OCI-M2 (cell line): ENCODE results near the gene TNFAIP8L2.
A peak's percentile ranks its signal among the peaks of the same experiment; 100 is the strongest.
"Not testable (repeated sequence)": the region's sequence is repeated elsewhere in the genome, so short reads cannot be mapped to it uniquely, and the experiment has no call there.

Source experiments
- DNase-seq: peaks from one replicate; lab custom pipeline; 2025; ENCODE audit not compliant: unreplicated experiment; lab: John Stamatoyannopoulos, UW

Gene TNFAIP8L2

GRCh38 chr1:151188667-151189066 is 32.2 kb downstream of the TNFAIP8L2 start:
- not testable (repeated sequence) for DNase-seq

- peak; percentile 52 for DNase-seq
Measured at GRCh38 chr1:151189637-151190445, 33.4 kb downstream of the TNFAIP8L2 start, which contains the start of gene VPS72. VPS72 (minus strand) TSS chr1:151190197; CDS start chr1:151190121, 76 bp downstream.

GRCh38 chr1:151192047-151192446 is 35.6 kb downstream of the TNFAIP8L2 start:
- no peak for DNase-seq

- DNase-seq = no peak
Measured at GRCh38 chr1:151193304-151193703, 36.9 kb downstream of the TNFAIP8L2 start.

- DNase-seq = no peak
Measured at GRCh38 chr1:151193856-151194255, 37.4 kb downstream of the TNFAIP8L2 start.

GRCh38 chr1:151194894-151195594 is 38.6 kb downstream of the TNFAIP8L2 start:
- not testable (repeated sequence) for DNase-seq

- DNase-seq = no peak
Measured at GRCh38 chr1:151196292-151196800, 39.9 kb downstream of the TNFAIP8L2 start.

- DNase-seq = no peak
Measured at GRCh38 chr1:151197863-151198253, 41.4 kb downstream of the TNFAIP8L2 start.

GRCh38 chr1:151198254-151199127 is 42.0 kb downstream of the TNFAIP8L2 start, which contains the start of gene PIP5K1A:
PIP5K1A (plus strand) TSS chr1:151198552; CDS start chr1:151198997, 445 bp downstream.
- peak; percentile 89 for DNase-seq

GRCh38 chr1:151199873-151200581 is 43.6 kb downstream of the TNFAIP8L2 start:
- DNase-seq = no peak

- not testable (repeated sequence) for DNase-seq
Measured at GRCh38 chr1:151205381-151205965, 49.0 kb downstream of the TNFAIP8L2 start.
